K562 (cell line): Measurements from ENCODE around the gene B4GALT5. TPM values are rescaled to one million over a fixed set of nuclear protein-coding genes. Genes with fewer than 3 reads are reported as not detected.

Experiments used
- ATAC-seq: fragments of 200-7000 bp; cut with Tn5 transposase; 3 replicates; pipeline ENCODE4 v1.9.1; 2020; ENCODE audit warnings: moderate library complexity
- BruUV-seq: library from RNA; stranded (reverse); fragments of 400-500 nt; replicated peaks from 2 replicates; lab custom pipeline; 2021; lab: Mats Ljungman, UMichigan
- CTCF ChIA-PET: fragments of 300-600 bp; formaldehyde crosslinking; extraction: SDS; loops from one replicate; lab custom pipeline; 2021; ENCODE audit warnings: low intra/inter-chr PET ratio; lab: Yijun Ruan, JAX
- POLR2A ChIA-PET: fragments of 300-600, 350-650 bp; sonication (Branson Sonifier 250); formaldehyde crosslinking; extraction: SDS; loops from one replicate; lab custom pipeline; 2021; ENCODE audit warnings: antibody characterized with exemption, inconsistent platforms; lab: Yijun Ruan, JAX
- DNase-seq, 4 experiments: peaks; one replicate each; pipeline versions ENCODE4 v3.0.0 to v3.0.0-alpha.2; 2011 to 2018; ENCODE audit warnings: low spot score in 3 of 4, mixed read lengths in 3 of 4; ENCODE audit errors: extremely low read depth in 1 of 4
- FAIRE-seq: peaks from 2 replicates; lab custom pipeline; 2011; peaks lifted over from hg19 to GRCh38; lab: Jason Lieb, UNC
- H2AFZ ChIP-seq: 2 replicates; pipeline ENCODE4 v1.6.0; 2011; ENCODE audit warnings: low read depth, low read length, control low read depth, inconsistent platforms
- H3K27ac ChIP-seq: fragments of 200-600 bp; 3 replicates; pipeline ENCODE4 v1.8.0; 2011; ENCODE audit warnings: low read depth, mild to moderate bottlenecking, control low read depth, inconsistent platforms, low read length, moderate library complexity, mixed read lengths; ENCODE audit errors: extremely low read depth
- H3K27me3 ChIP-seq, 2 experiments: fragments of 300-600 bp in 1 of 2; 2 replicates in 1 of 2; 3 replicates in 1 of 2; pipeline versions ENCODE4 v1.6.0 to v1.8.0; 2011; ENCODE audit warnings: inconsistent platforms in 2 of 2, low read length in 2 of 2, mild to moderate bottlenecking in 1 of 2, mixed read lengths in 1 of 2, moderate library complexity in 1 of 2; ENCODE audit not compliant: control insufficient read depth in 2 of 2, insufficient read depth in 2 of 2
- H3K36me3 ChIP-seq: fragments of 300-600 bp; 3 replicates; pipeline ENCODE4 v1.8.0; 2011; ENCODE audit warnings: mild to moderate bottlenecking, low read length, inconsistent platforms; ENCODE audit not compliant: control insufficient read depth, insufficient read depth
- H3K4me1 ChIP-seq, 2 experiments: fragments of 200-600 bp in 1 of 2; replicated peaks in 1 of 2; 2 replicates in 1 of 2; 3 replicates in 1 of 2; pipeline versions ENCODE4 v1.5.1 to v1.8.0; 2011; ENCODE audit warnings: inconsistent platforms in 2 of 2, low read length in 2 of 2, mild to moderate bottlenecking in 1 of 2, mixed read lengths in 1 of 2, moderate library complexity in 1 of 2; ENCODE audit not compliant: control insufficient read depth in 2 of 2, insufficient read depth in 2 of 2
- H3K4me2 ChIP-seq: 2 replicates; pipeline ENCODE4 v1.6.1; 2011; ENCODE audit warnings: low read length, control low read depth, inconsistent platforms, mixed read lengths; ENCODE audit not compliant: insufficient read depth
- H3K4me3 ChIP-seq: fragments of 200-600 bp; sonication (generic), shearing (Covaris generic); 2 replicates; pipeline ENCODE4 v1.5.1; 2016; ENCODE audit warnings: control low read depth, inconsistent platforms
- H3K79me2 ChIP-seq: fragments of 200-600 bp; 3 replicates; pipeline ENCODE4 v1.8.0; 2011; ENCODE audit warnings: low read length, inconsistent platforms; ENCODE audit not compliant: control insufficient read depth, insufficient read depth
- H3K9ac ChIP-seq, 2 experiments: 2 replicates each; pipeline versions ENCODE4 v1.6.0 to v1.6.1; 2011; ENCODE audit warnings: low read depth in 2 of 2, low read length in 2 of 2, control low read depth in 1 of 2, inconsistent platforms in 1 of 2, mild to moderate bottlenecking in 1 of 2, mixed read lengths in 1 of 2; ENCODE audit not compliant: insufficient read depth in 1 of 2
- H3K9me1 ChIP-seq: one replicate; pipeline ENCODE4 v1.6.0; 2011; ENCODE audit warnings: inconsistent platforms, mild to moderate bottlenecking, low read length, moderate library complexity; ENCODE audit not compliant: control insufficient read depth, insufficient read depth
- H3K9me3 ChIP-seq: replicated peaks from 2 replicates; pipeline ENCODE4 v1.5.1; 2011; ENCODE audit warnings: low read depth, low read length, inconsistent platforms; ENCODE audit not compliant: control insufficient read depth, insufficient read depth
- H4K20me1 ChIP-seq: replicated peaks from 2 replicates; pipeline ENCODE4 v1.6.1; 2011; ENCODE audit warnings: low read length, inconsistent platforms, mixed read lengths; ENCODE audit not compliant: control insufficient read depth, insufficient read depth
- CBX2 ChIP-seq: fragments of 200-600 bp; sonication (generic); IDR thresholded peaks from one replicate; pipeline ENCODE4 v1.6.1; 2012; ENCODE audit warnings: mild to moderate bottlenecking, low read length, inconsistent platforms; ENCODE audit not compliant: insufficient read depth, poor library complexity, severe bottlenecking
- ELF1 ChIP-seq: fragments of 200-800 bp; sonication (Bioruptor generic); IDR thresholded peaks from 2 replicates; pipeline ENCODE4 v1.6.1; 2016; ENCODE audit warnings: missing genetic modification characterization, missing compliant biosample characterization
- ETV5 ChIP-seq: sonication (generic); formaldehyde crosslinking; IDR thresholded peaks from 2 replicates; pipeline ENCODE4 v1.4.0; 2020; ENCODE audit warnings: low read depth, mild to moderate bottlenecking, missing genetic modification reagents
- HDAC2 ChIP-seq: fragments of 450-650 bp; IDR thresholded peaks from 2 replicates; pipeline ENCODE4 v1.6.1; 2016; ENCODE audit warnings: mild to moderate bottlenecking
- IFI16 ChIP-seq: fragments of 250-450 bp; sonication (Bioruptor Pico); IDR thresholded peaks from 2 replicates; pipeline ENCODE4 v2.1.2; 2022; ENCODE audit warnings: mild to moderate bottlenecking, inconsistent platforms
- POLR3A ChIP-seq: IDR thresholded peaks from 2 replicates; pipeline ENCODE4 v1.6.1; 2011; ENCODE audit warnings: borderline replicate concordance, mild to moderate bottlenecking, moderate library complexity; ENCODE audit not compliant: insufficient read length, insufficient read depth; ENCODE audit errors: extremely low read depth
- RFX7 ChIP-seq: fragments of 250-450 bp; sonication (Bioruptor Pico); IDR thresholded peaks from 2 replicates; pipeline ENCODE4 v1.5.1; 2021; ENCODE audit warnings: mild to moderate bottlenecking
- SMARCA5 ChIP-seq: fragments of 450-650 bp; IDR thresholded peaks from 2 replicates; pipeline ENCODE4 v1.6.1; 2016
- TAF7 ChIP-seq: fragments of 450-650 bp; IDR thresholded peaks from 2 replicates; pipeline ENCODE4 v1.6.1; 2016; ENCODE audit warnings: missing genetic modification characterization, missing compliant biosample characterization
- TBL1XR1 ChIP-seq, 2 experiments: IDR thresholded peaks; 2 replicates each; pipeline ENCODE4 v1.6.1; 2012; ENCODE audit warnings: improper control_type of control experiment in 2 of 2, low read length in 2 of 2, mild to moderate bottlenecking in 1 of 2
- ZFX ChIP-seq: sonication (generic); formaldehyde crosslinking; IDR thresholded peaks from 2 replicates; pipeline ENCODE4 v1.8.0; 2022; ENCODE audit warnings: mild to moderate bottlenecking, missing genetic modification reagents, moderate library complexity
- ZNF324 ChIP-seq: fragments of 250-450 bp; sonication (Bioruptor Pico); IDR thresholded peaks from 2 replicates; pipeline ENCODE4 v1.4.0; 2020; ENCODE audit warnings: mild to moderate bottlenecking
- ZNF561 ChIP-seq: fragments of 450-650 bp; formaldehyde crosslinking; conservative IDR thresholded peaks from 2 replicates; pipeline ENCODE4 v1.4.0; 2020; ENCODE audit warnings: mild to moderate bottlenecking, moderate library complexity
- WGBS: fragments of 100-300 bp; shearing (Covaris generic); methylation state at CpG from one replicate; pipeline ENCODE4 v1.1.6; 2016; ENCODE audit warnings: low coverage, mixed read lengths; ENCODE audit not compliant: insufficient coverage; ENCODE audit errors: missing lambda C conversion rate; 5-methylcytosine and 5-hydroxymethylcytosine counted together
- in situ Hi-C: fragments of 300-500 bp; cut with MboI; formaldehyde crosslinking; loops from 4 replicates; pipeline ENCODE4 v1.15.0; 2018; ENCODE audit warnings: inconsistent platforms, mixed read lengths
- intact Hi-C: fragments of 100-400 bp; cut with micrococcal nuclease; formaldehyde crosslinking; loops from 2 replicates; pipeline ENCODE4 v1.14.2; 2022
- polyA plus RNA-seq, 8 experiments: library from polyadenylated mRNA; depleted of rRNA in 4 of 8; stranded (reverse) in 5 of 8; unstranded in 3 of 8; fragments of >200 nt; fragmentation: Nextera tagmentation in 2 of 8; fragmentation: Illumina TruSeq in 1 of 8; extraction: Ambion mirVana in 2 of 8; extraction: Trizol in 1 of 8; gene quantifications; 2 replicates each; pipeline versions ENCODE4 v1.2.1 to v1.2.3, GENCODE V29; 2011 to 2014; ENCODE audit warnings: inconsistent platforms in 1 of 8, missing spikeins in 1 of 8
- total RNA-seq, 7 experiments: library from RNA; depleted of rRNA in 6 of 7; stranded (reverse); fragments of >200 nt in 6 of 7; fragmentation: Illumina TruSeq in 2 of 7; extraction: Trizol in 2 of 7; gene quantifications; 2 replicates each; pipeline versions ENCODE4 v1.2.1 to v1.2.3, GENCODE V29; 2011 to 2021; ENCODE audit warnings: low replicate concordance in 1 of 7
- TF ChIP-seq, protein P1 (sequence below): sonication (generic); formaldehyde crosslinking; IDR thresholded peaks from 2 replicates; pipeline ENCODE4 v1.8.0; 2023; ENCODE audit warnings: mild to moderate bottlenecking, missing genetic modification reagents
- TF ChIP-seq, protein P2 (sequence below): sonication (generic); formaldehyde crosslinking; IDR thresholded peaks from 2 replicates; pipeline ENCODE4 v1.8.0; 2022; ENCODE audit warnings: missing genetic modification reagents, mild to moderate bottlenecking, moderate library complexity, borderline replicate concordance

B4GALT5 gene
- total and polyA plus RNA-seq, 9 of the 15 experiments (the other 6 are each of a cell fraction or from before 2014, with no cell fraction given), result 8.5 to 32.6 (median 23.4) TPM

DNA sequence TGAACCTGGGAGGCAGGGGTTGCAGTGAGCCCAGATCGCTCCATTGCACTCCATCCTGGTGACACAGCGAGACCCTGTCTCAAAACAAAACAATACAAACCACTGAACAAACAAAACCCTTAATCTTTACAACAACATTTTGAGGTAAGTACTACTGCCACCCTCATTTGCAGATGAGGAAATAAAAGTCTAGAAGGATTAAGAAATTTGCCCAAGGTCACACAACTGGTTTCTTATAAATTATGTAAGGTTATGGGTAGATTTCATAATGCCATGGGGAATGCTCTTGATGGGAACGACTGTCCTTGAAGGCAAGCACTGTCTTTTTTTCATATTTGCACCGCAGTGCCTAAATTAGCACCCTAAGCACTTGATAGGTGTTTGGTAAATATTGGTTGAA is 13.8 kb upstream of the B4GALT5 start:
- DNase-seq, result no peak
- H3K27ac ChIP-seq, result no peak overlapping the region
- intact Hi-C loops, result no loop called here
- no peak for FAIRE-seq
- H3K36me3 ChIP-seq, result no peaks in the 10 kb centered on the region
- no peak overlapping the region; a peak in 1 of 4 replicates for H3K9ac ChIP-seq
- ChIA-PET CTCF (no interaction called here), POLR2A (interaction anchor here (0.6 kb wide), 1 partner anchor 19 kb away, joined by 4 read pairs; no protein-coding TSS in a partner anchor)
- no peaks in the 10 kb centered on the region for H3K9me3 ChIP-seq
- H3K9me1 ChIP-seq, result no peaks in the 10 kb centered on the region
- H3K4me2 ChIP-seq, result no peak overlapping the region
- TF ChIP-seq HDAC2 (no peak), ELF1 (tag) (no peak), ZNF561 (no peak), TBL1XR1 (IDR thresholded peaks at IDR 0.05; ENCODE audit: low read length in 2 of 2) (no peak), POLR3A (no peak), RFX7 (CRISPR knock-in tag) (no peak), SMARCA5 (no peak), CBX2 (no peak), ETV5 (no peak), ZFX (CRISPR knock-in tag) (no peak), TAF7 (no peak), IFI16 (CRISPR knock-in tag) (no peak), ZNF324 (CRISPR knock-in tag) (no peak)
- TF ChIP-seq, protein P1, sequence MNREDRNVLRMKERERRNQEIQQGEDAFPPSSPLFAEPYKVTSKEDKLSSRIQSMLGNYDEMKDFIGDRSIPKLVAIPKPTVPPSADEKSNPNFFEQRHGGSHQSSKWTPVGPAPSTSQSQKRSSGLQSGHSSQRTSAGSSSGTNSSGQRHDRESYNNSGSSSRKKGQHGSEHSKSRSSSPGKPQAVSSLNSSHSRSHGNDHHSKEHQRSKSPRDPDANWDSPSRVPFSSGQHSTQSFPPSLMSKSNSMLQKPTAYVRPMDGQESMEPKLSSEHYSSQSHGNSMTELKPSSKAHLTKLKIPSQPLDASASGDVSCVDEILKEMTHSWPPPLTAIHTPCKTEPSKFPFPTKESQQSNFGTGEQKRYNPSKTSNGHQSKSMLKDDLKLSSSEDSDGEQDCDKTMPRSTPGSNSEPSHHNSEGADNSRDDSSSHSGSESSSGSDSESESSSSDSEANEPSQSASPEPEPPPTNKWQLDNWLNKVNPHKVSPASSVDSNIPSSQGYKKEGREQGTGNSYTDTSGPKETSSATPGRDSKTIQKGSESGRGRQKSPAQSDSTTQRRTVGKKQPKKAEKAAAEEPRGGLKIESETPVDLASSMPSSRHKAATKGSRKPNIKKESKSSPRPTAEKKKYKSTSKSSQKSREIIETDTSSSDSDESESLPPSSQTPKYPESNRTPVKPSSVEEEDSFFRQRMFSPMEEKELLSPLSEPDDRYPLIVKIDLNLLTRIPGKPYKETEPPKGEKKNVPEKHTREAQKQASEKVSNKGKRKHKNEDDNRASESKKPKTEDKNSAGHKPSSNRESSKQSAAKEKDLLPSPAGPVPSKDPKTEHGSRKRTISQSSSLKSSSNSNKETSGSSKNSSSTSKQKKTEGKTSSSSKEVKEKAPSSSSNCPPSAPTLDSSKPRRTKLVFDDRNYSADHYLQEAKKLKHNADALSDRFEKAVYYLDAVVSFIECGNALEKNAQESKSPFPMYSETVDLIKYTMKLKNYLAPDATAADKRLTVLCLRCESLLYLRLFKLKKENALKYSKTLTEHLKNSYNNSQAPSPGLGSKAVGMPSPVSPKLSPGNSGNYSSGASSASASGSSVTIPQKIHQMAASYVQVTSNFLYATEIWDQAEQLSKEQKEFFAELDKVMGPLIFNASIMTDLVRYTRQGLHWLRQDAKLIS, result no peak
- TF ChIP-seq, protein P2, sequence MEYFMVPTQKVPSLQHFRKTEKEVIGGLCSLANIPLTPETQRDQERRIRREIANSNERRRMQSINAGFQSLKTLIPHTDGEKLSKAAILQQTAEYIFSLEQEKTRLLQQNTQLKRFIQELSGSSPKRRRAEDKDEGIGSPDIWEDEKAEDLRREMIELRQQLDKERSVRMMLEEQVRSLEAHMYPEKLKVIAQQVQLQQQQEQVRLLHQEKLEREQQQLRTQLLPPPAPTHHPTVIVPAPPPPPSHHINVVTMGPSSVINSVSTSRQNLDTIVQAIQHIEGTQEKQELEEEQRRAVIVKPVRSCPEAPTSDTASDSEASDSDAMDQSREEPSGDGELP, result no peak
- WGBS, result 85% methylated on average over 4 of the region's 4 CpGs
- ATAC-seq, result no peak
- no peaks in the 10 kb centered on the region for H3K79me2 ChIP-seq
- no peak overlapping the region for H3K4me3 ChIP-seq
- no peaks in the 10 kb centered on the region for H3K27me3 ChIP-seq
- no TSS peak for BruUV-seq
- no peaks in the 10 kb centered on the region for H4K20me1 ChIP-seq
- in situ Hi-C loops, result no loop called here
- peak overlapping the region; percentile 33; the same call in 1 of the 2 replicates for H2AFZ ChIP-seq
- H3K4me1 ChIP-seq, result peaks cover 0 to 7% of the 10 kb centered on the region in 2 experiments; a peak in 3 of 5 replicates
